Breast epithelium (tissue), 4 donors: ENCODE results near the gene NPHP4. TPM values are rescaled to one million over a fixed set of nuclear protein-coding genes. Genes with fewer than 3 reads are reported as not detected.

Source experiments
- DNase-seq, 2 donors: peaks; one replicate each; pipeline ENCODE4 v3.0.0-alpha.2; 2019; ENCODE audit warnings: low spot score in 2 of 2
- H3K27ac ChIP-seq, 2 donors: fragments of 200-600 bp; sonication (generic) in 1 of 2; one replicate each; pipeline ENCODE4 v1.5.1; 2016 to 2019; ENCODE audit warnings: mild to moderate bottlenecking in 1 of 2
- H3K27me3 ChIP-seq, 2 donors: fragments of 200-600 bp; sonication (generic) in 1 of 2; one replicate each; pipeline versions ENCODE4 v1.5.1 to v1.6.0; 2017 to 2019; ENCODE audit warnings: control low read depth in 1 of 2, mild to moderate bottlenecking in 1 of 2
- H3K36me3 ChIP-seq: fragments of 200-600 bp; one replicate; pipeline ENCODE4 v1.5.1; 2019
- H3K4me1 ChIP-seq, 2 donors: fragments of 200-600 bp; sonication (generic); one replicate each; pipeline ENCODE4 v1.5.1; 2016 to 2019; ENCODE audit warnings: control low read depth in 1 of 2
- H3K4me3 ChIP-seq, 3 donors: fragments of 200-600 bp; sonication (generic); 1 replicate in 2 of 3; 2 replicates in 1 of 3; pipeline ENCODE4 v1.5.1; 2016 to 2019; ENCODE audit warnings: mild to moderate bottlenecking in 3 of 3, moderate library complexity in 2 of 3
- H3K9me3 ChIP-seq, 2 donors: fragments of 200-600 bp; sonication (generic) in 1 of 2; one replicate each; pipeline ENCODE4 v1.5.1; 2016 to 2019; ENCODE audit warnings: control low read depth in 1 of 2
- CTCF ChIP-seq, 3 donors: fragments of 450-650 bp; IDR thresholded peaks; one replicate each; pipeline ENCODE4 v1.5.1; 2016 to 2017; ENCODE audit warnings: antibody characterized with exemption in 3 of 3, mild to moderate bottlenecking in 3 of 3, moderate library complexity in 3 of 3
- POLR2A ChIP-seq: fragments of 450-650 bp; IDR thresholded peaks from one replicate; pipeline ENCODE4 v1.6.1; 2016; ENCODE audit warnings: antibody characterized with exemption, mild to moderate bottlenecking, moderate library complexity
- POLR2AphosphoS5 ChIP-seq, 3 donors: sonication (generic); formaldehyde crosslinking; IDR thresholded peaks; one replicate each; pipeline ENCODE4 v1.6.1; 2017; ENCODE audit warnings: antibody characterized with exemption in 3 of 3
- intact Hi-C: fragments of 100-400 bp; cut with DNase I; formaldehyde crosslinking; loops from one replicate; pipeline ENCODE4 v1.15.1; 2023; ENCODE audit warnings: low total_unique reads
- total RNA-seq, 3 donors: library from RNA; depleted of rRNA; stranded (reverse); fragments of >200 nt; gene quantifications; one replicate each; pipeline ENCODE4 v1.1.0, GENCODE V29; 2016

The NPHP4 gene
- total RNA-seq, 3 donors from 2014 or later: 7.0 to 18.7 (median 18.1) TPM

- Histone ChIP-seq H3K9me3 (peaks cover 0 to 5% of the 10 kb centered on the region in 2 donors), H3K4me3 (no peak overlapping the region), H3K36me3 (no peaks in the 10 kb centered on the region), H3K27ac (no peak overlapping the region), H3K27me3 (no peaks in the 10 kb centered on the region), H3K4me1 (no peaks in the 10 kb centered on the region)
- TF ChIP-seq POLR2A: no peak
- TF ChIP-seq CTCF (IDR thresholded peaks at IDR 0.05): no peak
- no peak for TF ChIP-seq POLR2AphosphoS5 (IDR thresholded peaks at IDR 0.05)
- intact Hi-C loops: no loop called here
- DNase-seq: no peak
These were observed 117.7 kb downstream of the NPHP4 start for GRCh38 chr1:5874416-5875110.

GRCh38 chr1:5873556-5873955 lies 118.7 kb downstream of the NPHP4 start:
- intact Hi-C loops: no loop called here
- no peak for TF ChIP-seq CTCF (IDR thresholded peaks at IDR 0.05)
- no peak for TF ChIP-seq POLR2A
- no peak for TF ChIP-seq POLR2AphosphoS5 (IDR thresholded peaks at IDR 0.05)
- H3K36me3 ChIP-seq: no peaks in the 10 kb centered on the region

GRCh38 chr1:5872886-5873285 lies 119.3 kb downstream of the NPHP4 start:
- Histone ChIP-seq H3K27me3 (no peaks in the 10 kb centered on the region), H3K4me3 (no peak overlapping the region), H3K9me3 (no peaks in the 10 kb centered on the region), H3K27ac (no peak overlapping the region), H3K36me3 (no peaks in the 10 kb centered on the region), H3K4me1 (no peaks in the 10 kb centered on the region)
- no peak for DNase-seq
- TF ChIP-seq POLR2AphosphoS5 (IDR thresholded peaks at IDR 0.05) (no peak), POLR2A (no peak), CTCF (IDR thresholded peaks at IDR 0.05) (no peak)
- intact Hi-C loops: no loop called here

More at GRCh38 chr1:5873556-5873955, 118.7 kb downstream of the NPHP4 start:
- H3K27me3 ChIP-seq: no peaks in the 10 kb centered on the region
- no peak for DNase-seq
- H3K27ac ChIP-seq: no peak overlapping the region
- no peak overlapping the region for H3K4me3 ChIP-seq
- no peaks in the 10 kb centered on the region for H3K4me1 ChIP-seq
- no peaks in the 10 kb centered on the region for H3K9me3 ChIP-seq

GRCh38 chr1:5868931-5869500 lies 123.2 kb downstream of the NPHP4 start:
- H3K9me3 ChIP-seq: no peaks in the 10 kb centered on the region

GRCh38 chr1:5865774-5866173 lies 126.5 kb downstream of the NPHP4 start:
- H3K4me3 ChIP-seq: no peak overlapping the region
- intact Hi-C loops: no loop called here
- no peak overlapping the region for H3K27ac ChIP-seq
- DNase-seq: no peak
- TF ChIP-seq CTCF (IDR thresholded peaks at IDR 0.05) (no peak), POLR2AphosphoS5 (IDR thresholded peaks at IDR 0.05) (no peak), POLR2A (no peak)
- no peaks in the 10 kb centered on the region for H3K36me3 ChIP-seq
- no peaks in the 10 kb centered on the region for H3K27me3 ChIP-seq
- H3K4me1 ChIP-seq: no peaks in the 10 kb centered on the region
- H3K9me3 ChIP-seq: no peaks in the 10 kb centered on the region

More at GRCh38 chr1:5868931-5869500, 123.2 kb downstream of the NPHP4 start:
- Histone ChIP-seq H3K27ac (no peak overlapping the region), H3K36me3 (no peaks in the 10 kb centered on the region), H3K27me3 (no peaks in the 10 kb centered on the region), H3K4me1 (no peaks in the 10 kb centered on the region), H3K4me3 (no peak overlapping the region)
- no peak for TF ChIP-seq POLR2AphosphoS5 (IDR thresholded peaks at IDR 0.05)
- intact Hi-C loops: no loop called here
- no peak for DNase-seq
